ENCODE results near the gene PLD6. TPM values are rescaled to one million over a fixed set of nuclear protein-coding genes. Genes with fewer than 3 reads are reported as not detected.

PLD6 gene
- total RNA-seq, 4 donors from 2014 or later, result 3.3 to 9.1 (median 5.2) TPM

DNA sequence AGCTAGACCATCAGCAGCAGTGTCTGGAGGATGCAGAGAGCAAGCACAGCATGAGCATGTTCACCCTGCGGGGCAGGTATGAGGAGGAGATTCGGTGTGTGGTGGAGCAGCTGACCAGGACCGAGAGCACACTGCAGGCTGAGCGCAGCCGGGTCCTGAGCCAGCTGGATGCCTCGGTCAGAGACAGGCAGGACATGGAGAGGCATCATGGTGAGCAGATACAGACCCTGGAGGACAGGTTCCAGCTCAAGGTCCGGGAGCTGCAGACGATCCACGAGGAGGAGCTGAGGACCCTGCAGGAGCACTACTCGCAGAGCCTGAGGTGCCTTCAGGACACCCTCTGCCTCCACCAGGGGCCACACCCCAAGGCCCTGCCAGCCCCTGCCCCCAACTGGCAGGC lies 38.8 kb downstream of the PLD6 start:
- Histone ChIP-seq H3K4me3 (no peak overlapping the region), H3K9me3 (no peaks in the 10 kb centered on the region), H3K27ac (no peak overlapping the region), H3K36me3 (peaks cover 84% of the 10 kb centered on the region), H3K4me1 (peaks cover 4% of the 10 kb centered on the region), H3K27me3 (no peaks in the 10 kb centered on the region)
- WGBS, result 90% methylated on average over 6 of the region's 10 CpGs
- no peak for DNase-seq (ENCODE audit: low spot score in 2 of 2)
- TF ChIP-seq POLR2A (IDR thresholded peaks at IDR 0.05) (no peak), POLR2AphosphoS5 (IDR thresholded peaks at IDR 0.05) (no peak), EP300 (IDR thresholded peaks at IDR 0.05) (no peak)
- TF ChIP-seq, protein P1, sequence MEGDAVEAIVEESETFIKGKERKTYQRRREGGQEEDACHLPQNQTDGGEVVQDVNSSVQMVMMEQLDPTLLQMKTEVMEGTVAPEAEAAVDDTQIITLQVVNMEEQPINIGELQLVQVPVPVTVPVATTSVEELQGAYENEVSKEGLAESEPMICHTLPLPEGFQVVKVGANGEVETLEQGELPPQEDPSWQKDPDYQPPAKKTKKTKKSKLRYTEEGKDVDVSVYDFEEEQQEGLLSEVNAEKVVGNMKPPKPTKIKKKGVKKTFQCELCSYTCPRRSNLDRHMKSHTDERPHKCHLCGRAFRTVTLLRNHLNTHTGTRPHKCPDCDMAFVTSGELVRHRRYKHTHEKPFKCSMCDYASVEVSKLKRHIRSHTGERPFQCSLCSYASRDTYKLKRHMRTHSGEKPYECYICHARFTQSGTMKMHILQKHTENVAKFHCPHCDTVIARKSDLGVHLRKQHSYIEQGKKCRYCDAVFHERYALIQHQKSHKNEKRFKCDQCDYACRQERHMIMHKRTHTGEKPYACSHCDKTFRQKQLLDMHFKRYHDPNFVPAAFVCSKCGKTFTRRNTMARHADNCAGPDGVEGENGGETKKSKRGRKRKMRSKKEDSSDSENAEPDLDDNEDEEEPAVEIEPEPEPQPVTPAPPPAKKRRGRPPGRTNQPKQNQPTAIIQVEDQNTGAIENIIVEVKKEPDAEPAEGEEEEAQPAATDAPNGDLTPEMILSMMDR (IDR thresholded peaks at IDR 0.05), result no peak

DNA sequence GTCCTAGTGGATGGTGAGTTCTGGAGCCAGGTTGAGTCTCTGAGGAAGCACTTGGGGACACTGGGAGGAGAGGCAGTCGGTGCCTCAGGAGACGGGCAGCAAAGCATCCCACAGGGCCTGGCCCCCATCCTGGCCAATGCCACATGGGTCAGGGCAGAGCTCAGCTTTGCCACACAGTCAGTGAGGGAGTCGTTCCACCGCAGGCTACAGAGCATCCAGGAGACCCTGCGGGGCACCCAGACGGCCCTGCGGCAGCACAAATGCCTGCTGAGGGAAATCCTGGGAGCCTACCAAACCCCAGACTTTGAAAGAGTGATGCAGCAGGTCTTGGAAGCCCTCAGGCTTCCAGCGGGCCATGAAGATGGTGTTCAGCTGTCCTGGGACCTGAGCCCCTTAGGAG lies 39.7 kb downstream of the PLD6 start:
- WGBS, result 95% methylated on average over 4 of the region's 8 CpGs
- Histone ChIP-seq H3K36me3 (peaks cover 84% of the 10 kb centered on the region), H3K27me3 (no peaks in the 10 kb centered on the region), H3K4me3 (no peak overlapping the region), H3K4me1 (no peaks in the 10 kb centered on the region), H3K9me3 (no peaks in the 10 kb centered on the region), H3K27ac (no peak overlapping the region)
- DNase-seq (ENCODE audit: low spot score in 2 of 2), result no peak
- TF ChIP-seq POLR2A (IDR thresholded peaks at IDR 0.05) (no peak), EP300 (IDR thresholded peaks at IDR 0.05) (no peak), POLR2AphosphoS5 (IDR thresholded peaks at IDR 0.05) (no peak)
- TF ChIP-seq, protein P1 (IDR thresholded peaks at IDR 0.05), result no peak

DNA sequence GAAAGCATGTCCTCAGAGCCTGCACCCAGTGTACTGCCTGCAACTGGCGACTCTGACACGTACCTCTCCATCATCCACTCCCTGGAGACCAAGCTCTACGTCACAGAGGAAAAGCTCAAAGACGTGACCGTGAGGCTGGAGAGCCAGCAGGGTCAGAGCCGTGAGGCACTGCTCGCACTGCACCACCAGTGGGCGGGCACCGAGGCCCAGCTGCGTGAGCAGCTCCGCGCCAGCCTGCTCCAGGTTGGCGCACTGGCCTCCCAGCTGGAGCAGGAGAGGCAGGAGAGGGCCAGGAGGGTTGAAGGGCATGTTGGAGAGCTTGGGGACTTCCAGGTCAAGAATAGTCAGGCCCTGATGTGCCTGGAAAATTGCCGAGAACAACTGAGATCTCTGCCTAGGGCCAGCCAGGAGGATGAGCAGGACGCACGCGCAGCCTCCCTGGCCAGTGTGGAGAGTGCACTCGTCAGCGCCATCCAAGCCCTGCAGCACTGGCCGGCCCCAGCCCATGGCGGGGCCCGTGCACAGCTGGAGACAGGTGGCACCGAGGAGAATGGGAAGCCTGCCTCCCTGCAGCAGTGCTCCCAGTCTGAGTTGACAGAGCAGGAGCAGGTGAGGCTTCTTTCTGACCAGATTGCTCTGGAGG lies 40.3 kb downstream of the PLD6 start:
- DNase-seq (ENCODE audit: low spot score in 2 of 2), result no peak
- 89% methylated on average over 12 of the region's 23 CpGs for WGBS
- no peaks in the 10 kb centered on the region for H3K27me3 ChIP-seq
- H3K4me3 ChIP-seq, result no peak overlapping the region
- H3K4me1 ChIP-seq, result no peaks in the 10 kb centered on the region
- H3K36me3 ChIP-seq, result peaks cover 88% of the 10 kb centered on the region
- TF ChIP-seq EP300 (IDR thresholded peaks at IDR 0.05) (no peak), POLR2A (IDR thresholded peaks at IDR 0.05) (no peak), POLR2AphosphoS5 (IDR thresholded peaks at IDR 0.05) (no peak)
- TF ChIP-seq, protein P1 (IDR thresholded peaks at IDR 0.05), result no peak
- no peak overlapping the region for H3K27ac ChIP-seq
- H3K9me3 ChIP-seq, result no peaks in the 10 kb centered on the region

DNA sequence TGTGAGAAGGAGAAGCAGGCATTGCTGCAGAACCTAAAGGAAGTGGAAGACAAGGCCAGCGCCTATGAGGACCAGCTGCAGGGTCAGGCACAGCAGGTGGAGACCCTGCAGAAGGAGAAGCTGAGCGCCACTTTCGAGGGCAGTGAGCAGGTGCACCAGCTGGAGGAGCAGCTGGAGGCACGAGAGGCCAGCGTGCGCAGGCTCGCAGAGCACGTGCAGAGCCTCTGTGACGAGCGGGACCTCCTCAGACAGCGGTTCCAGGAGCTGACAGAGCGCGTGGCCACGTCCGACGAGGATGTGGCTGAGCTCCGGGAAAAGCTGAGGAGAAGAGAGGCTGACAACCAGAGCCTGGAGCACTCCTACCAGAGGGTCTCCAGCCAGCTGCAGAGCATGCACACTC lies 41.5 kb downstream of the PLD6 start:
- no peak overlapping the region for H3K4me3 ChIP-seq
- no peaks in the 10 kb centered on the region for H3K4me1 ChIP-seq
- TF ChIP-seq POLR2A (IDR thresholded peaks at IDR 0.05) (no peak), EP300 (IDR thresholded peaks at IDR 0.05) (no peak), POLR2AphosphoS5 (IDR thresholded peaks at IDR 0.05) (no peak)
- TF ChIP-seq, protein P1 (IDR thresholded peaks at IDR 0.05), result no peak
- H3K36me3 ChIP-seq, result peaks cover 98% of the 10 kb centered on the region
- H3K27me3 ChIP-seq, result no peaks in the 10 kb centered on the region
- no peaks in the 10 kb centered on the region for H3K9me3 ChIP-seq
- WGBS, result 91% methylated on average over 17 of the region's 17 CpGs
- DNase-seq (ENCODE audit: low spot score in 2 of 2), result no peak
- no peak overlapping the region for H3K27ac ChIP-seq

DNA sequence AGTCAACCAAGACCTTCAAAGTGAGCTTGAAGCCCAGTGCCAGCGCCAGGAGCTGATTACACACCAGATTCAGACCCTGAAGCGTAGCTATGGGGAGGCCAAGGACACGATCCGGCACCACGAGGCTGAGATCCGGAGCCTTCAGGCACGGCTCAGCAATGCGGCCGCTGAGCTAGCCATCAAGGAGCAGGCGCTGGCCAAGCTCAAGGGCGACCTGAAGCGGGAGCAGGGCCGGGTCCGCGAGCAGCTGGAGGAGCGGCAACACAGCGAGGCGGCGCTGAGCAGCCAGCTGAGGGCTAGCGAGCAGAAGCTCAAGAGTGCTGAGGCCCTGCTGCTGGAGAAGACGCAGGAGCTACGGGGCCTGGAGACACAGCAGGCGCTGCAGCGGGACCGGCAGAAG lies 42.0 kb downstream of the PLD6 start:
- H3K4me3 ChIP-seq, result no peak overlapping the region
- H3K27me3 ChIP-seq, result no peaks in the 10 kb centered on the region
- no peaks in the 10 kb centered on the region for H3K9me3 ChIP-seq
- no peaks in the 10 kb centered on the region for H3K4me1 ChIP-seq
- no peak overlapping the region for H3K27ac ChIP-seq
- TF ChIP-seq, protein P1 (IDR thresholded peaks at IDR 0.05), result no peak
- no peak for TF ChIP-seq POLR2A (IDR thresholded peaks at IDR 0.05)
- no peak for TF ChIP-seq EP300 (IDR thresholded peaks at IDR 0.05)
- TF ChIP-seq POLR2AphosphoS5 (IDR thresholded peaks at IDR 0.05), result no peak
- WGBS, result 91% methylated on average over 19 of the region's 25 CpGs
- no peak for DNase-seq (ENCODE audit: low spot score in 2 of 2)
- peaks cover 98% of the 10 kb centered on the region for H3K36me3 ChIP-seq
